Astrocyte of the hippocampus (primary cell): Measurements from ENCODE around the gene CAPG.
"Not testable (repeated sequence)": the region's sequence is repeated elsewhere in the genome, so short reads cannot be mapped to it uniquely, and the experiment has no call there.

Source experiments
- DNase-seq: peaks from one replicate; pipeline ENCODE4 v3.0.0; 2011; ENCODE audit warnings: low read depth, low spot score

CAPG gene

GRCh38 chr2:85420536-85421259 is 10.5 kb upstream of the CAPG start:
- DNase-seq, result peak; percentile 94

GRCh38 chr2:85419009-85419675 is 9.0 kb upstream of the CAPG start:
- DNase-seq, result no peak

GRCh38 chr2:85418132-85419008 is 8.2 kb upstream of the CAPG start, which contains the start of gene SH2D6:
Gene SH2D6, plus strand, starts transcription at chr2:85418714. Its CDS starts 10,752 bp downstream, at chr2:85429466.
- DNase-seq, result peak; percentile 91

- no peak for DNase-seq
Observed at GRCh38 chr2:85415980-85416650, 5.9 kb upstream of the CAPG start.

GRCh38 chr2:85414761-85415553 is 4.8 kb upstream of the CAPG start:
- DNase-seq, result no peak

- DNase-seq, result not testable (repeated sequence)
Observed at GRCh38 chr2:85414421-85414759, 4.2 kb upstream of the CAPG start.

- peak; percentile 81 for DNase-seq
Observed at GRCh38 chr2:85413592-85414420, 3.6 kb upstream of the CAPG start.

- no peak for DNase-seq
Observed at GRCh38 chr2:85411405-85411748, 1.2 kb upstream of the CAPG start.

GRCh38 chr2:85410584-85411404 is 628 bp upstream of the CAPG start:
- peak; percentile 29 for DNase-seq

GRCh38 chr2:85405201-85406059 is 4.7 kb downstream of the CAPG start:
- peak; percentile 84 for DNase-seq

GRCh38 chr2:85401844-85402243 is 8.3 kb downstream of the CAPG start:
- no peak for DNase-seq

- no peak for DNase-seq
Observed at GRCh38 chr2:85401464-85401805, 8.7 kb downstream of the CAPG start.

GRCh38 chr2:85400541-85401463 is 9.4 kb downstream of the CAPG start:
- no peak for DNase-seq

GRCh38 chr2:85400023-85400422 is 10.1 kb downstream of the CAPG start:
- no peak for DNase-seq

- DNase-seq, result no peak
Observed at GRCh38 chr2:85399183-85399455, 11.0 kb downstream of the CAPG start.

- DNase-seq, result no peak
Observed at GRCh38 chr2:85398426-85399182, 11.6 kb downstream of the CAPG start.

- no peak for DNase-seq
Observed at GRCh38 chr2:85397925-85398331, 12.2 kb downstream of the CAPG start.
